NCI-H1417 (cell line): ENCODE results near the gene PRSS27.
A peak's percentile ranks its signal among the peaks of the same experiment; 100 is the strongest.
"Not testable (repeated sequence)": the region's sequence is repeated elsewhere in the genome, so short reads cannot be mapped to it uniquely, and the experiment has no call there.

Experiments
- DNase-seq, 3 experiments: peaks; one replicate each; lab custom pipeline; 2025; lab: John Stamatoyannopoulos, UW

The PRSS27 gene

GRCh38 chr16:2692948-2693651, 26.9 kb downstream of the PRSS27 start:
- no peak for DNase-seq

DNA sequence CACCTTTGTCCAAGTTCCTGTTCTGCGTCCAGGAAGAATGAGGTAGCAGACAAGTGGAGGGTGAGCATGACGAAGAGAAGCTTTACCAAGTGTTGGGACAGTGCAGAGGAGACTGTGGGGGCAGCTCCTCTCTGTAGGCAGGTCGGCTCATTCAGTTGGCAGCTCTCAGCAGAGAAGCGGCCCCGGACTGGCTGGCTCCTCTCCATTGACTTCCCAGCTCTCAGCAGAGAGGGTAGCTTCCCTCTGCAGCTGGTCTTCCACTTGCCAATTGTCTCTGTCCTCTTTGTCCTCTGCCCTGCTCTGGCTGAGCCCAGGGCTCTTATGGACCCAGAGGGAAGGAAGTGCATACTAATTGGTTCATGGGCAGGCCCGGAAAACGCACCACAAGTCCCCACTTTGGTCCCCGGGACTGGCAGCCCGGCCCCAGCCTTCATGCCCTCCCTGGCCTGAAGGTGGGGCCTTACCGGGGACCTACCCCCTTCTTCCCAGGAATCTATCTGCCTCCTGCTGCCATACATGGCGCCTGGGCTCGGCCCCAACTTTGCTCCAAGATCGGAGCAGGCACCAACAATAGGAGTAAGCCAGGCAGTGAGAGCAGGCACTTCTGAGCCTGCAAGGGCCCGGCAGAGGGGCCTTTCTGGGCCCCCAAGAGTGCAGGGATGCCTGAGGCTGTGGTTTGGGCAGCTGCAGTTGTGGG, 27.6 kb downstream of the PRSS27 start:
- no peak for DNase-seq

DNA sequence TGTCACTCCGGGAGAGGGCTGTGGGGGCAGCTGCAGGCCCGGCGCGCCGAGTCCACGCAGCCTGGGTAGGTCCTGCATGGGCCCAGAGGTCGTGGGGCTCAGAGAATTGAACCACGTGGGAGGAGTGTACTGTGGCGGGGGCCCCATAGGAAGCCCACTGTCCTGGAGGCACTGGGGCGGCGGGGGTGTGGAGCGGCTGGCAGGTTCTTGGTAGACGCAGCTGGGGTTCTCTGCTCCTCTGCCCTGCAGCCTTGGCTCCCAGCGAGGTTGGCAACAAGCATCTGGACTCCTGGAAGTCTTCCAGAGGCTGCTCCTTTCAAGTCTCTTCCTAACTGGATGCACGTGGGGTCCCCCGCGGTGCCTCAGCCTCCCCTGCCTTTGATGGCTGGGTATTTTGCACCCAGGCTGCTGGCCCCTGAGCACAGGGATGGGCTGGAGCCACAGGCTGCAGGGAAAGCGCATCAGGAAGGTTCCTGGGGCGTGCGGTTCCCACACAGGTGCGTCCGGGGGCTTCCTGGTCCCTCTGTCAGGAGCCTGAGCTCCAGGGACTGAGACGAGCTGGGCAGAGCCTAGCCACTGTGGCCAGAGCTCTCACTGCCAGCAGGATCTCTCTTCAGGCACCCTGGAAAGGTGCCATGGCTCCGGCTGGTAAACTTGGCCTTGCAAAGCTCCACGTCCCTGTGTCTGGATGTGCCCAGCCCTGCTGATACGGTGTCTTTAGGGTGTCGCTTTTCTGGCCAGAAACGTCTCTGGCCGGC, 28.4 kb downstream of the PRSS27 start:
- no peak for DNase-seq

DNA sequence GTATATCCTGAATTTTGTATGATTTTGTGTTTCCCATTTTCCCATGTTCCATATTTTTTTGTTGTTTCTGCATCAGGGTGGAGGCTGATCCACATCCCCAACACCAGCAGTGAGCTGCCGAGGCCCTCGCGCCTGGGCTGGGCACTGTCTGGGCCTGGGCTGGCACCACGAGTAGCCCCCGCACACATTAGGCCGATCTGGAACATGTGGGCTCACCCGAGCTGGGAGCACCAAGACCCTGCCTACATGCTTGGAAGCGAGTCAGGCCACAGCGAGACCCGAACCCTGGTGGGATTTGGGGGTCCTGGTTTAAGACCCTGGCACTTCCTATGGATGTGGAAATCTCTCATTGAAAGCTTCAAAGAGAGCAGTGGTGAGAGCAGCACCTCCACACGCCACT, 29.2 kb downstream of the PRSS27 start:
- DNase-seq, result no peak

GRCh38 chr16:2689968-2690801, 29.8 kb downstream of the PRSS27 start:
- DNase-seq, result no peak

DNA sequence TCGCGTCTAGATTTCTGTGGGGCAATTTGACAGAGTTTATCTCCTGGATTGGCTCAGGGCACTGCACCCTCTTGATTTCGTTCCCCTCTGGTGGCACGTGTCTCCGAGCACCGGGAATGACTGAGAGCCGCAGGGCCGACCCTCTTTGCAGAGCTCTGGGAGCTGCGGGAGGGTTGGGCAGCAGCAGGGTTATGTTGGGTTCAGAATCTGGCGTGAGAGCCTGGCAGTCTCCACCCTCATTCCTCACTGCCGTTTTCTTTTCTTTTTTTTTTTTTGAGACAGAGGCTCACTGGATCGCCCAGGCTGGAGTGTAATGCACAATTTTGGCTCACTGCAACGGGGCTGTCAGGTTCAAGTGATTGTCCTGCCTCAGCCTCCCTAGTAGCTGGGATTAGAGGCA, 30.6 kb downstream of the PRSS27 start:
- DNase-seq, result not testable (repeated sequence)

DNA sequence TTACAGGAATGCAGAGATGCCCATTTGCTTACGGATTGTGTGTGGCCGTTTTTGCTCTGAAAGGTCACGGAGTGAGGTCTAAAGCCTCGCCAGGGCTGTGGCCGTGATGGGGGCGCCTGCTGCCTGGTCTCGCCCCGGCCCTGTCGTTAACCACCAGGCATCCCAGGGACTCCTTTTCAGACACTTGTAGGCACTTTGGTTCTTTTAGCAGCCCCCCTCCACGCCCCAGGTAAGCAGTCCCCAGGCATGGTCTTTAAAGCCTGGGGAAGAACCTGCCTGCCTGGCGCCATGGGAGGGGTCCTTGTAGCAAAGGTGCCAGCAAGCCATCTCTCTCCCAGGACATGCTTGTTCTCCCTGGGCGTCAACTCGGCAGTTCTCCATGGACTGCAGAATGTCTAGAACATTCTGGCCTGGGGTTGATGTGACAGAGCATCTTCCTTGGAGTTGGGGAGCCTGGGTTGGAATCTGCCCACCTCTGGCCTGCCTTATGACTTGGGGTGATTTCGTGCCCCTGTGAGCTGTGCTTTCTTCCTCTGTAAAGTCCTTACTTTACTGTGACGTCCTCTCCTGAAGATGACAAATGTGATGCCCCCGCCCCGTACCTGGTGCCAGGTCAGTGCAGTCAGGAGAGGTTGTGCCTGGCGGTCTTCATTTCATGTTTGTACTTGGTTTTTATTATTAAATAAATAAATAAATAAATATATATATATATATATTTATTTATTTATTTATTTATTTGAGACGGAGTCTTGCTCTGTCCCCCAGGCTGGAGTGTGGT, 32.3 kb downstream of the PRSS27 start:
- no peak for DNase-seq

- no peak for DNase-seq
Observed at GRCh38 chr16:2686912-2687507, 33.0 kb downstream of the PRSS27 start.

DNA sequence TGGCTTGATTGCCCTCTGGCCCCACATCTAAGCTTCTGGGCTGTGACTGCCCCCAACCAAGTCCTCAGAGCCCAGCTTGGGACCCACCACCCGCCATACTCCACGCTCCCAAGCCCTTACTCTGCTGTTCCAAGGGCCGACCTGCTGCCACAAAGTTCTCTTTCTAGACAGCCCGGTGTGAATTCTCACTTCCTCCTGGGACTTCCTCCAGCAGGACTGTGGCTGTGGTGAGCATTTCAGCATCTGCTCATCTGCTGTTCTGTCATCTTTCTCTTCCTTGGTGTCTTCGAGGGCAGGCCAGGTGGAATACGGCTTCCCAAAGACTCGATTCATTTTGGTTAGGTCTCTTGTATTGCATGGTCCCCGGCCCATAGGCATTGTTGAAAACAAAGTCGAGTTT, 33.9 kb downstream of the PRSS27 start:
- not testable (repeated sequence) for DNase-seq

GRCh38 chr16:2683041-2683440, 37.0 kb downstream of the PRSS27 start:
- DNase-seq, result not testable (repeated sequence)

DNA sequence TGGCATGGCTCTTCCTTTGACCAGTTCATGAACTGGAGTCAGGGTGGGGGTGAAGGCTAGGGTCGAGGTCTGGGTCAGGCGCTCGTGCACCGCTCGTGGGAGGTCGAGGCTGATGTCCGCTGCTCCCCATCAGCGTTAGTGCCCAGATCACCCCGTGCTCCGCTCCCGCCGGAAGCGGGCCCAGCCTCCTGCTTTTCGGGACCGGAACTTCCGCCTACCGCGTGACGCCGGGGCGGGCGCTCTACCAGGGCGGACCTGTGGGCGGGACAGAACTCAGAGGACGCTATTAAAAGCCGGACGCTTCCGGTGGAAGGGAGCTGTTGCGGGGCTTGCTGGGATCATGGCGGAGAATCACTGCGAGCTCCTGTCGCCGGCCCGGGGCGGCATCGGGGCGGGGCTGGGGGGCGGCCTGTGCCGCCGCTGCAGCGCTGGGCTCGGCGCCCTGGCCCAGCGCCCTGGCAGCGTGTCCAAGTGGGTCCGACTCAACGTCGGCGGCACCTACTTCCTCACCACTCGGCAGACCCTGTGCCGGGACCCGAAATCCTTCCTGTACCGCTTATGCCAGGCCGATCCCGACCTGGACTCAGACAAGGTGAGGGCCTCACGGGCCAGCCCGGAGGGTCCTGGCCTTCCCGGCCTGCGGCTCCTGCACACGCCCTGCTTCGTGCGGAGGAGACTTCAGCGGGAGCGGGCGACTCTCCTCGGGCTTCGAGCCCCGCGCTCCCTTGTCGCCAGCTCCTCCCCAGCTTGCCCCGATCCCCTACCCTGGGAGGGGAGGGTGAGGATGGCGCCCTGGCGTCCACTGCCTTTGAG, 37.6 kb downstream of the PRSS27 start, which contains the start of gene KCTD5:
TSS of gene KCTD5 (plus strand) at position 315 of the 813 bp plus-strand sequence. CDS start at position 341, 26 bp downstream.
- DNase-seq, result peak; percentile 94 to 99 (median 96)

- DNase-seq, result not testable (repeated sequence)
Observed at GRCh38 chr16:2680360-2680759, 39.7 kb downstream of the PRSS27 start.

DNA sequence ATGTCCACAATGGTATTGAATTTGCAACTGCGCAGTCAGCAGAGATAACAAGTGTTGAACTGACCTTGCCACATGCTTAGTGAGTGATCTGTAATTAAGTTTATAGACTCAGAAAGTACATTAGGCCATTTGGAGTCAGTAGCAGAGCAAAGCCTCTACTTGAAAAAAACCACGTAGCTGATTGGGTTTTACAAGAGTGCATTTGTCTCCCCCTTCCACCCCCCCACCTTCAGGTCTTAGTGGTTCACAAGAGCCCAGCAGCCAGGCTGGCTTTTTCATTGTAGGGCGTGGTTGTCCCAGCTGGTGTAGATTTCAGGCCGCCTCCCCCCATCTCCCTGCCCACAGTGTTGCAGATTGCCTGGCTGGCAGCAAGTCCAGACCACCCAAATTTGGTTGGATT, 40.1 kb downstream of the PRSS27 start:
- DNase-seq, result peak in 1 of 3 experiments; percentile 84

DNA sequence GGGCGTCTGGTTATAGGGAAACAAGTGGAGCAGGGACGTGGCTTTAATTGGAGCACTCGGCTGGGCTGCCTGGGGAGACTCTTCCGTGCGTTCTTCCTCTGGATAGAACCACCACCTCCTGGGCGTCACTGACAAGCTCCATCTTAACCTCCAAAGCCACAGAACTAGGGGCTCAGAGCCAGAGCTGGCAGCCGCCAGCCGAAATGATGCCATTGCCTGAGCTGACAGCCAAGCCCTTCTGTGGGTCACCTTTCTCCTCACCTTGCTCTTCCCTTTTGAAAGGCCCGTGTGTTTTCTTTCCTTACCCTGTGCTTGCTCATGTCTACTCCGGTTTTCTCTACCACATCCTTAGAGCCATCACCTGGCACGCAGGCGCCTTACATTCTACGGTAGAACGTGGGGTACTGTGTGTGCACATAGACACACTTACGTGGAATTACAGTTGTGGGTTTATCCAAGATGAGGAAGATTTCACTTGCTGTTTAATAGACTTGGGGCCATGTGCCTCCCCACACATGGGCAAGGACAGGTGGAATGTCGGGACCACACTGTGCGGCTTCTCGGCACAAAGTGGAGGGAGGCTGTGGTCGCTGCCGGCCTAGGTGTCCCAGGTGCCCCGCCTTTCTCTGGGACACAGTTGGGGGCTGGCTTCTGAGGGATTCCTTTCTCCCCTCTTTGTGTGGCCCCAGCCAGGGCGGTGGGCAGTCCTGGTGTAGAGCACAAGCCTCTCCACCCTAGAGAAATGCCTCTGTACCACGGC, 41.6 kb downstream of the PRSS27 start:
- not testable (repeated sequence) for DNase-seq

DNA sequence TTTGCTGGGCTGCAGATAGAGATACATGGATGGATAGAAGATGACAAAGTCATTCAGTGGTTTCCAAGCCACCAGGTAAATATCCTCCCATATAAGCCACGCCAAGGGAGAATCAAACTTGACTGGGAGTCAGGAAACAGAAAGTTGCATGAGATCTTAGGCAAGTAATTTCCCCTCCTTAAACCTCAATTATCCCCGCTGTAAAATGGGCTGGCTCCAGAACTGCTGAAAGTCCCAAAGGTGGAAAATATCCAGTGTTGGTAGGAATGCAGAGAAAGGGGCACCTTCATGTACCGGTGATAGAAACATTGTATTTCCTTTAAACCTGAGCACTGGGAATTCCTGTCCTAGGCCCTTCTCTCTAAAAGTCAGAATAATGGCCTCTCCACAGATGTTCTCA, 43.1 kb downstream of the PRSS27 start:
- DNase-seq, result not testable (repeated sequence)

DNA sequence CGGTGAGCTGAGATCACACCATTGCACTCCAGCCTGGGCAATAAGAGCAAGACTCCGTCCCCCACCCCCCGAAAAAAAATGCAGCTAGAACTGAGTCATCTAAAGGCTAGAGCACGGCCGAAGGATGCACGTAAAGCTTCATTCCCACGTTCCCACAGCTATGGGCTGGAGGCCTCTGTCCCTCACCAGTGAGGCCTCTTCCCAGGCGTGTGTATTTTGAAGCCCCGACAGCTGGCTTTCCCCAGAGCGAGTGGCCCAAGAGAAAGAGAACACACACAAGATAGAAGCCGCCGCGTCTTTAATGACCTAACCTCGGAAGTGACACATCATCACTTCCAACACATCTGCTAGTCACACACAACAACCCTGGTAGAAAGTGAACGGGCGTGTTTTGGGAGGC, 44.3 kb downstream of the PRSS27 start:
- DNase-seq, result no peak

DNA sequence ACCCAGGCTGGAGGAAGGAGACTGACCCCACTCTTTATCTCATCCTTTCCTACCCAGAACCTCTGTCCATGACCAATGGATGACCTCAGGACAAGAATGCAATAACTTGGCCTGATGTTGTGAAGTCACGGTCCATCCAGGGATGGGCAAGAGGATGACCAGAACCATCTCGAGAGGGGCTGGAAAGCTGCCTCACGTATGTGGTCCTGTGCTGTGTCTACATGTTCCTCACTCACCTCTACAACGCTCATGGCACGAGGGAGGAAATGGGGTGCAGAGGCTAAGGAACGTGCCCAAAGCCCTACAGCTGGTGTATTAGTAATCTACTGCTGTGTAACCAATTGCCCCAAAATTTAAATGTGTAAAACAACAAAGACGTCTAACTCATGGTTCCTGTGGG, 45.0 kb downstream of the PRSS27 start:
- DNase-seq, result no peak

DNA sequence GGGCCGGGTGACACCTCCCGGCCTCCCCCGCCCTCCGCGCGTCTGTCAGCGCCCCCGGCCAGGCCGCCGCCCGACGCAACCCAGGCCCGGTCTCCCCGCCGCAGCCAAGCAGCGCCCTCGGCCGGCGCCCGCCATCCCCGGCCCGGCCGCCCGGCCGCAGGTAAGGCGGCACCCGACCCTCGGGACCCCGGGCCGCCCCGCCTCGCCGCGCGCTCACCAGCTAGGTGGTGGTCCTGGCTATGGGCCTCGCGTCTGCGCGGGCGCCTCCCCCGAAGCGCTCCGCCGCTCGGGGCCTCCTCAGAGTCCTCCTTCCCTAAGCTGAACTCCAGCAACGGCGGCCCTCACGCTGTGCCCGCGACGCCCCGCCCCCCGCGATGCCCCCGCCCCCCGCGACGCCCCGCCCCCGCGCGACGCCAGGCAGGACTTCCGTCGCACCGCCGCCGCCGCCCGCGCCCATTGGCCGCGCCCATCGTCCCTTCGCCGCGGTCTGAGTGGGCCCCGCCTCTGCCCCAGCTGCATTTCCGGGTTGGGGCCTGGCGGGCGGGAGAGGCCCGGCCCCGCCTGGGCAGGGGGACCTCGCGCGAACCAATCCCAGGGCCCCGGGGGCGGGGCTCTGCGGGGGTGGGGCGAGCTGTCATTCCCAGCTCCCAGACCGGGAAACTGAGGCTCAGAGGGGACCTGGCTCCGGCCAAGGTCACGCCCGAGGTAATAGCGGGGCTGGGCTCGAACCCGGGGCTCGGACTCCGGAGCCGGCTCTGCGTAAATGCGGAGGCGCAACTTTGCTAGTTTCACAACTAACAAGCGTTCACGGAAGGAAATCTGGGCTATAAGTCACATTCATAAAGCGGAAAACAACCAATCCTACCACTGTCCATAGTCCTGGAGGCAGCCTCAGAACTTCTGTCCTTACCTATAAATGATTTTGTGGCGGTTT, 46.7 kb downstream of the PRSS27 start:
- peak; percentile 92 to 98 (median 95) for DNase-seq
